ENCODE results near the gene M1AP.
"Not testable (repeated sequence)": the region's sequence is repeated elsewhere in the genome, so short reads cannot be mapped to it uniquely, and the experiment has no call there.

Gene M1AP

DNA sequence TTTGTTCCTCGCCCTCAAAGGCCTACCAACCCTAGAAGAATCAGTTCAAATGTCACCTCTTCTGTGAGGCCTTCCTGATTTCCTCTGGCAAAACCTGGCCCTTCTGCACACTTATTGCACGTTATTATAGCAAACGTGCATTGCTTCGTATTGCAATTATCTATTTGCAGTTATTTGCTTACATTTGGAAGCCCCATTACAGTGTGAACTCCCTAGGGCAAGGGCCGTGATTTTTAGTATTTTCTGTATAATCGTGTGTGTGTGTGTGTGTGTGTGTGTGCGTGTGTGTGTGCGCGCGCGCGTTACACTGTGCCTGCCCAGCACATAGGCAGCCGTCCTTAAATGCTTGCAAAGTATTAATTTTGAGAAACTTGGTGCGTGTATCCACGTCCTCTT, 5.5 kb upstream of the M1AP start:
- no peak for DNase-seq (ENCODE audit: low read depth)

DNA sequence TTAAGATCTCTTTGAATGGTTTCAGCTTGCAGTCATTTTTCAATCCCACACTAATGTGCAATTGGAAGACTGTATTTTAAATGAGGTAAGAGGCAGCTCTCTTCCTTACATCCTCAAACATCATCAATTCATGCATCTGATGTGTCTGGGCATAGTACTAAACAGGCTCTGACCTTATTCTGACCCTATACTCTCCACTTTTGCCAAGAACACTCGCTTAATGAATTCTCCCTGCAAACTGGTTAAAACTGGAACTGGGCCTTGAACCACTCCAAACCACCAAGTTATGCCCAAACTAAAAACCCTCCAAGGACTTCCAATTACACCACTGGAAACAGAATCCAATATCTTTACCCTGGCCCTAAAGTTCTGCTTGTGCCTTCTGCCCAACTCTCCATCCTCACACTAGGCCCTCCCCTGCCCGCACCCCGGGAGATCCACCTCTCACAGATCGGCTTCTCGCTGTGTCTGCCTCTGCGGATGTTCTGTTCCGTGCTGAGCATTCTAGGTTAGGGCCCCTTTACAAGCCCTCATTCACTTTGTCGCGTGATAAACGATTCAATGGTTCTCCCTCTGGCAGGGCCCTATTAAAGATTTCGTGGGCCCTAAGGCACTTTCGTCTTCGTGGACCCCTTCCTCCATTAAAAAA, 1.2 kb downstream of the M1AP start:
- no peak for DNase-seq (ENCODE audit: low read depth)

DNA sequence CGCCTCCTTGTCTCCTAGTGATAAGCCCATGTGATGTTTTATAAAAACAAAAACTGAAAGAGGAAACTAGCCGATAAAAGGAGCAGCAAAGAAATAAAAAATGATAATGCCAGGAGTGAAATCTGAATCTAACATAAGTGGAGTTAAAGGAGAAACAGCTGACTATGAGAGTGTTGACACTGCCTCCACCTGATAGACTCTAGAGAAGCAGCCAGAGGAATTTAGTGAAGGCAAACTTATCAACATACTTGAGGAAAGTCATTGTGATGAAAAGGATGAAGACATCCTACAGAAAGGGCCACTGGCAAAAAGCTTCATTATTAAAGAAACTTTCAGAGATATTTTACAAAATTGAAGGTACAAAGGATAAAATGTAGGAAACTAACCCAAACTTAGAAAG, 1.9 kb downstream of the M1AP start:
- no peak for DNase-seq (ENCODE audit: low read depth)

DNA sequence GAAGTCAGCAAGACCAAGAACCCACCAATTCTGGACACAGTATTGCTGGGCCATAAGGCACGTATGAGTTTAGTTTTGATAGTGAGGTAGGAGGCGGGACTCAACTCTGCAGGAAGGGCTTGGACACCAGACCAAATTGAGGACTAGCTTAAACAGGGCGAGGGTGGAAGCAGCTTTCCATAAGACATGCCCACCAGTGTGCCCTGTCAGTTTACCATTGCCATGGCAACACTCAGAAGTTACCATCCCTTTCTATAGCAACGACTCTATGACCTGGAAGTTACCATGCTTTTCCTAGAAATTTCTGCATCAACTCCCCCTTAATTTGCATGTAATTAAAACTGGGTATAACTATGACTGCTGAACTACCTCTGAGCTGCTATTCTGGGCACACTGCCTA, 2.8 kb downstream of the M1AP start:
- no peak for DNase-seq (ENCODE audit: low read depth)

DNA sequence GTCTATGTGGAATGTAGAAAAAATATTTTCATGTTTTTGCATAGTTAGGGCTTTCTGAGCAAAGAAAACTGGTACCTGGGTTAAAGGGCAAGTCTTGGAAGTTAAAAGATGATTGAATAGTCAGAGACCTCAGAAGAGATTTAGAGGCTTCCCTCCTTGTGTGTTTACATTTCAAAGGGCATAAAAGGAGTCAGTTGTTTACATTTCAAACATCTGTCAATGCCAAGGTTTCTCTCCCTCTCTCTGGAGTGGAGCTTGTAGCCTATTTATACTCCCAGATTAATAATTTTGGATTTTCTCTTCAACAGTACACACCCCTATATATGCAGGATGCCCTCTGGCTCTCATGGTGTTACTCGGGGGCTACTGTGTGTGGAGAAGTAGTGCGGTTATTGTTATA, 8.6 kb downstream of the M1AP start:
- no peak for DNase-seq (ENCODE audit: low read depth)

DNA sequence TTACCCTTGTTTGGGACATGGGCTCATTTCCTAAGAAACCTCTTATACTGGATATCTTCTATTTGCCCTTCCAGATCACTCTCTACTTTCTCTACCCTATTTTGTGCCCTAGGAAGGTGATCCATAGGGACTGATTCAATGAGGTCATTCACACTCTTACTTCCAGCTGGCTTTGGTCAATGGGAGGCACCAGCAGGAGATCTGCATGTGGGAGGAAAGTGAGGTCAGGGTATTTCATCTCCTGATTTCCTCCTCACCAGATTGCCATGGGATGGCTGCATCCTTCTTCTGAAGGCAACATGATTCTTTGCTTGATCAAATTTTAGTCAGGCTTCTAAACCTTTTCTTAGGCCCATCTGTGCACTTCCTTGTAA, 15.2 kb downstream of the M1AP start:
- DNase-seq (ENCODE audit: low read depth): no peak

DNA sequence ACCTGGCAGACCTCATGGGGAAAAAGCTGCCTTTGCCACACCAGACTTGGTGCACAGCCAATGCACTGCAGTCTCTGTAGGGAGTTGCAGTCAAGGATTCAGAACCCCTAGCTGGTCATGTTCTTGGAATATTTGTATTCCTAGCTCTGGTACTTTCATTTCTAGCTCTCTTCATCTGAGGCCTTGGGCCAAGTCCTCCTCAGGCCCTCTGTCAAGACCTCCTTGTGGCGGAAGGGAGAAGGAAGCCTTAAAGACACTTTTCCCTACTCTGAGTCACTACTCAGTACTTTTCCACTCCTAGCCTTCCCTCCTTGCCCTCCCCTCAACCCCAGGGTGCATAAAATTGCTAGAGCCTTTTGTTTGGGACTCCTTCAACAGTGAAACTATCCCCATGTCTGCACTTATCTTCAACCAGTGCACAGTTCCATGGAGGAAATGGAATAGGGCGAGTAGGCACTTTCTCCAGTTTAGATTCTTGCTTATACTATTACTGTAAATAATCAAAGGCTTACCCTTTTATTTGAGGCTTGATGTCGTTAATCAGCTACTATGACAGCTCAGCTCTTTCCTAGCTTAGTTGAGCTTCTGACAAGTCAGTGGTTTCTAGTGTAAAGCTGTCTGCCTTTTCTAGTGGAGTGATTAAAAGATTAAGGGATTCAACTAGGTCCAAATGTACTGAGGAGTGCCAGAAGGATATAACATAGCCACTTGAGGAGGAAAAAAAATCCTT, 15.8 kb downstream of the M1AP start:
- no peak for DNase-seq (ENCODE audit: low read depth)

DNA sequence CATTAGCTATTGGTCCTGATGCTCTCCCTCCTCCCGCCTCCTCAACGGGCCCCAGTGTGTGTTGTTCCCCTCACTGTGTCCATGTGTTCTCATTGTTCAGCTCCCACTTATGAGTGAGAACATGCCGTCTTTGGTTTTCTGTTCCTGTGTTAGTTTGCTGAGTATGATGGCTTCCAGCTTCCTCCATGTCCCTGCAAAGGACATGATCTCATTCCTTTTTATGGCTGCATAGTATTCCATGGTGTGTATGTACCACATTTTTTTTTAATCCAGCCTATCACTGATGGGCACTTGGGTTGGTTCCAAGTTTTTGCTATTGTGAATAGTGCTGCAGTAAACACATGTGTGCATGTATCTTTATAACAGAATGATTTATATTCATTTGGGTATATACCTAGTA, 17.7 kb downstream of the M1AP start:
- DNase-seq (ENCODE audit: low read depth): not testable (repeated sequence)

DNA sequence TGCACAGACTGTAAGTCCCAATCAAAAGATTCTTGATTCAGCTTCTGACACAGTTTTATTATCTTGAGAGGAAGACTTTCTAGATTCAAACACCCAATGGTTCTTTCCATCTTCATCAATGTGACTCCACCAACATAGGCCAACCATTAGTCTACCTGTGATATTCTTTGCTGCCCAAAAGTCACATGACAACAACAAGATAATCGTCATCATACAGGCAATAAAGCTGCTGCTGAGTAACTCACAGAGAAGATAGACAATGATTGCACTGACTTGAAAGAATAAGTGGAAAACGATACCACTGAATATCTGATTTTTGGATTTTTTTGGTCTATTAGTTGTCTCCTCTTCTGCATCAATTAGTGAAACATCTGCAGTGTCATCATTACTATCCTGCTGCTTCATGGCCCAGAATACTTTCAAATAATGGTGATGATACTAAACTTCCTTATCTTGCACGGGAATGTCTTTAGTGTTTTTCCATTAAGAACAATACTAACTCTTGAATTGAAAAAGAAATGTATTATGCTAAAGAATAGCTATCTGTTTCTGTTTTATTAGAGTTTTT, 19.5 kb downstream of the M1AP start:
- DNase-seq (ENCODE audit: low read depth): no peak

DNA sequence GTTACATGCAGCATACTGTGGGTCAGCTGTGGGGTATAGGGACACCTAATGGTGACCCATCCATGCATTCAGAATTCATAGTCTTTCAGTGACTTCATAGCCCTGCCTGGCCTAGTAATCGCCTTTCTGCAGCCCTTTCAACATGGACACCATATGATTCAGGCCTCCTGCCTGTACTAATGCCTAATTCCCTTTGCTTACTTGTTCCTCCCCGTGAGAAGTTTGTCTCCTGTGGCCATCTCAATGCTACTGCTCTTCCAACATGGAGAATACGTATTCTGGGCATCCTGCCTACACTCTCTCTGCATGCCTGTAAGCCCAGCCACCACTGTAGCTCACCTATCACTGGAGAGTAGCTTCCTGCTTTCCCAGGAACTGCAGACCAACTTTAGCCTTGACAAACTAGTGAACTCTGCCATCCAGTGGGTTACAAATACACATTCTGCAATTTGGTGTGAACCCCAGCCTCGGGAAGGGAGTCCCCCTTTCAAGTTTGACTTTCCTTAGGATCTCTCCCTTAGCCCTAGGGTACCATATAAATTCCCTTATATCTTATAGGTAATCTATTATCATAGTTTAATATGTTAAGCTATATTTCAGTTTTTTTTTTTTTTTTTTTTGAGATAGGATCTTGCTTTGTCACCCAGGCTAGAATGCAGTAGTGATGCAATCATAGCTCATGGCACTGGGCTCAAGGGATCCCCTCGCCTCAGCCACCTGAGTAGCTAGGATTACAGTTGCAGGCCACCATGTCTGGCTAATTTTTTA, 22.3 kb downstream of the M1AP start:
- DNase-seq (ENCODE audit: low read depth): no peak

DNA sequence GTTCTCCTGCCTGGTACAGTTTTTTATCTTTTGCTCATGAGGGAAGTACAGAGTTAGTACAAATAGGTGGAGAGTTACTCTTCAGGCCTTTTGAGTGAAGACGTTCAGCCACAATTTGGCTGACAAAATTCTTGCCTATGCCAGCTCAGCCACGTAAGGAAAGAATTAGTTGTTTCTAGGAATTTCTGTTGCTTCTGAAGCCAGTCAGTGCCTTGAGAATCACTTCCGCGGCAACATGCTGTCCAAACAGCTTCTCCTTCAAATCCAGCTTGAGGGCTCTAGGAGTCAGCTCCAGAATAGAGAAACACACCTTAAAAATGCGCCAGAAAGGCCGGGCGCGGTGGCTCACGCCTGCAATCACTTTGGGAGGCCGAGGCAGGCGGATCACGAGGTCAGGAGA, 27.5 kb downstream of the M1AP start:
- DNase-seq (ENCODE audit: low read depth): no peak

DNA sequence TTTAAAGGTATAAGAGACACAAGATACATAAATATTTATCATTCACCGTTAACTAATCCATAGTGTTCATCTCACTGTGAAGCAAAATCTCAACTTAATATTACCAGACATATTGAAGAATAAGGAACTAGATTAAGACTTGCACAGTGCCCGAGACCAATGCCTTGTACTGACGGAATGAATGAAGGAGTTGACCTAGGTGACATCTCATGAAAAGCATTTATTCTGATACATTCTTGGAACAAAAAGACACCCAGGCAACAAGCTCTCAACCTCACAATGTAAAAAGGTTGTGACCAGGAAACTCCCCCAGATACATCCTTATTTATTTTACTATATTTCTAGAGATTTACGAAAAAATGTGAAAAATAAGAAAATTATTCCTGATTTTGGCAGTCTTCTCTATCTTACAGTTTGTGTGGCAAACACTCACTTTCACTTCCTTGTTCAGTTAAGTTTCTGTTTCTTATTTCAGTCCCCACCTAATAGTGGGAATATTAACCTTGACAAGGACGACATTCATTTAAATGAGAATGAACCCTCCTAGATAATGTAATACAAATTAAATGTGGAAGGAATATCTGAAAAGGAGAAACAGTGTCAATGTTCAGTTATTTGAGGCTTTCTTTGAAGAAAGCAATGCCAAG, 28.4 kb downstream of the M1AP start:
- DNase-seq (ENCODE audit: low read depth): no peak

DNA sequence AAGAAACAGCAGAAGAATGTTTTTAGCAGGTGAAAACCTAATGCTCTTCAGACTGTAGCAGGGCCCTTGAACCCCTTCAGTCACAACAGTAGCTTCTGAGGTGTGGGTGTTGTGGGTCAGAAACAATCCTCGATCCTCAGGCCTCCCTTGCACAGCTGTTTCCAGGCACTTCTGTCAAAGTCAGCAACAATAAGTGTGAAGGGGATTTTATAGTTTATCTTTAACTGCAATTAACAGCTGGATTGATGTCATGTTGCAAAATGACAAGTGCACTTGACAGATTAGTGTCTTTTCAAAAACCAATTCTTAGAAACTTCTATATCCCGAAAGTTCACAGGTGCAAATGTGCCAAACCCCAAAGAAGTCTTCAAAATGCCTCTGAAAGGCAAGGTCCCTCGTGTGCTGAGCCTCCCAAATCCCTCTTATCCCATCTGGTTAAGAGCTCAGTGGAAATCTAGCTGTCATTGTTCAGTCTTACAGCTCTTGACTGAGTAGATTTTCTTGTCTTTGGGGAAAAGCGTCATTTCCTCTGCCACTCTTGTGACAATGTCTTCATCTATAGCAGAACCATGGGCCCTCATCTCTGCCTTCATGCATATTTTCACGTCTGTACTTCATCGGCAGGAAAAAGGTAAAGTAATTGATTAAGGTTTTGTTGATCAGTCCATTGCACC, 29.6 kb downstream of the M1AP start:
- no peak for DNase-seq (ENCODE audit: low read depth)

DNA sequence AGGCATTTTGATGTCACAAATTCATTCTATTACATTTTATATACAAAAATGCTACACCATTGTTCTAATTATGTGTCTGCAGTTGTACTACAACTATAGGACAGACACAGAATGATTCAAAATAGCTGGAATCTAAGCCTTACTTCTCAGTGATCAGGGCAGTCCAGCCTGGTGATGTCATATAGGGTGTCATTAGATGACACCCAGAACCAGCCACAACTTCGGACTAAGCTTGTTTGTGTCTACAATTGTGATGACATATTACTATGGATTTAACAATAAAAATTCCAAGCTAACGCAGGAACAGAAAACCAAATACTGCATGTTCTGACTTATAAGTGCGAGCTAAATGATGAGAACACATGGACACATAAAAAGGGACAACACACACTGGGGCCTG, 31.0 kb downstream of the M1AP start:
- no peak for DNase-seq (ENCODE audit: low read depth)

DNA sequence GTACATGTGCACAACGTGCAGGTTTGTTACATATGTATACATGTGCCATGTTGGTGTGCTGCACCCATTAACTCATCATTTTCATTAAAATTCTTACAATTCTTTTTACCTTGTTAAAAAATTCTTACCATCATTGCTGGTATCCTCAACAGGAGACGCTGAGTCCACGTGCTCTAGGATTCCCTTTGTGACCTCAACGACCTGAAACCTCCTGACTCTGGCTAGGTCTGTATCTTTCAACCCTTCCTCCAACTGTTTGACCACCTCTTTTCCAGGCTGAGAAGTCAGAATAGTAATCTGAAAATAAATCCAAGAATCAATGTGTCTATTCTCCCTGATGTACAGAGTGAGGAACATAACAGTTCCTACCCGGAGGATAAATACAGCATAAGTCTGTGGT, 41.2 kb downstream of the M1AP start:
- no peak for DNase-seq (ENCODE audit: low read depth)

DNA sequence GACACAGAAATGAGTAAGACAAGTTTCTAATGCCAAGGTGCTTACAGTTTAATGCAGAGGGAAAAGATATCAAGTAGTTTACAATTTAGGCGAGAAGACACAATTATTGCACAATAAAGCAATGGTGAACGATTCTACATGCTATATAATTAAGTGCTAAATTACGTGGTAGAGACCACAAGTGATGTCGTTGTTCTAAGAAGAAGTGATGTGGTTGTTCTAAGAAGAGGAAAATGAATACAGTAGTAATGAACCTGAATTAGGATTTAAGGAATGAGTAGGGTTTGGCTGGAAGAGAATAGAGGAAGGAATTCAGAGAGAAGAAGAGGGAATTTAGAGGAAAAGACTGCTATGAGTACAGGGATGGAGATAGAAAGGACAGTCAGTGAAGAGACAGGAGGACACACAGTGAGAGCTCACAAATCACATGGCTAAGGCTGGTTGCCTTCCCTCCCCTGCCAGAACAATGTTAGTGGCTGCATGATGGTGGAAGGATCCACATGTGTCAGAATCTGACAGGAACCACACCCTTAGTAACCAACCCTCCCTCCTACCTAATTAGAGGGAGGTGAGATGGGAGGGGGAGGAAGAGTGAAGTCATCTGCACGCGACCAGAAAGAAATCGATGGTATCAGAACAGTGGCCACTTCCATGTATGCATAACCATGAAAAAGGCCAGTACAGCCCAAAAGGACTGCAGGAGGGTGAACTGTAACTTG, 44.7 kb downstream of the M1AP start:
- no peak for DNase-seq (ENCODE audit: low read depth)

DNA sequence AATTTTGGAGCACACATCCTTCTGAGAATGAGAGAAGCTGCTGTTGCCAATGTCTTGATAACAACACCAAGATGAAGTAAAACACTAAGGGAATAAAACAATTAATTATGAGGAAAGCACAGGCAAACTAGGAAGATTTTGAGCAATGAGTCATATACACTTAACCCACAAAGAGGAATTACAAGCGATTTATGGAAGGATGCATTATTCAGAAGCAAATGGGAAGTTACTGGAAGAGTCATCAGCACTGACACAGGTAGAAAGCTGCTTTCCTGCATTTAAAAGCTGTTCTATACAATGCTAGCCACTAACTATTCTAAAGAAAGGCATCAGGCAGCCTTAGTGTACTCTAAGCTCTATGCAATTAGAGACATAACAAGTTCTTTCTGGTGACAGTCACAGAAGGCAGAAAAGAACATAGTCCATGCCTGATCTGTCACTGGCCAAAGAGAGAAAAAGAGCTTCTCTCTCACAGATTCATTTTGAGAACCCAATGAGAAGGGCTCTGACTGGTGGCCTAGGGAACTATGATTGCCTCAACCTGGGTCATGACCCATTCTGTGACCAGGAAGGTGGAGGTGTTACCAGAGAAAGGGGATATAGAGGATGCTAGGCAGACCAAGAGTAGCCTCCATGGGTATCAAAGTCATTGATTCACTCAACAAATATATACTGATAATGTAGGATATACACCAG, 45.4 kb downstream of the M1AP start:
- DNase-seq (ENCODE audit: low read depth): no peak

DNA sequence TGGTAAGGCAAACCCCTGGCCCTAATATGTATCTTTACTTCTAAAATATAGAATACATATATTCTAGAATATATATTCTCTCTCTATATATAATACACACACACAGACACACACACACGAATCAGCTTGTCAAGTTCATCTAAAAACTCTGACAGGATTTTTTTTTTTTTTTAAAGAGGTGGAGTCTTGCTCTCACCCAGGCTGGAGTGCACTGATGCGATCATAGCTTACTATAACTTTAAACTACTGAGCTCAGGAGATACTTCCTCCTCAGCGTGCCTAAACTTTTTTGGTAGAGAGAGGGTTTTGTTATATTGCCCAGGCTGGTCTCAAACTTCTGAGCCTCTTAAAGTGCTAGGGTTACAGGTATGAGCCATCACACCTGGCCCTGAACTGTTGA, 48.5 kb downstream of the M1AP start:
- no peak for DNase-seq (ENCODE audit: low read depth)

DNA sequence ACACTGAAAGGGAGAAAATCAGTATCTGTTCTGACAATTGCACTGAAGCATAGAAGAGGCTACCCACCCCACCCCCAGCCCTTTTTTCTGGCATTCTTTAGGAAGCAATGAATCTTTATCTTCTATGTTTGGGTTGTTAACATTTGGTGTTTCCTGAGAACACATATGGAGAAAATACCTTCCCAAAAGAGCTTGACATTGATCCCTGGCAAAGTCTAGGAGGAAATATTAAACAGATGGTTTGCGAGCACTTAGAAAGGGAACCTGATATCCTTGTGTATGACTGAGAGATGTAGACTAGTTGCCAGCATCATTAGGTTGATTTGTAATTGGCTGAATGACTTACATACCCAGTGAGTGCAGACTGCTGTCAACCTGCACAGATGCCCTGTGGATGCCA, 50.7 kb downstream of the M1AP start:
- no peak for DNase-seq (ENCODE audit: low read depth)

DNA sequence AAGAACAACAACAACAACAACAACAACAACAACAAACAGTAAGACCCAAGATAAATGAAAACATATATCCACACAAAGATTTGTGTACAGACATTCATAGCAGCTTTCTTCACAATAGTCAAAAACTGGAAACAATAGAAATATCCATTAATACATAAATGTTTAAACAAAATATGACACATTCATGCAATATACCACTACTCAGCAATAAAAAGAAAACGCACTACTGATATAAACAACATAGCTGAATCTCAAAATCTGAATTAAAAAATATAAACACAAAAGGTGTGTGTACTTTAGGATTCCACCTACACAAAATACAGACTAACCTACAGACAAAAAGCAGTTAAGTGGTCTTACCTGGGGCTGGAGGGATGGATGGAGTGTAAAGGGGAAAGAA, 51.5 kb downstream of the M1AP start:
- DNase-seq (ENCODE audit: low read depth): no peak
